OCI-M2 (cell line): ENCODE measurements around the gene APCDD1.
"Not testable (repeated sequence)": the region's sequence is repeated elsewhere in the genome, so short reads cannot be mapped to it uniquely, and the experiment has no call there.

Experiments
- DNase-seq: peaks from one replicate; lab custom pipeline; 2025; ENCODE audit not compliant: unreplicated experiment; lab: John Stamatoyannopoulos, UW

The APCDD1 gene

GRCh38 chr18:10524507-10525370 is 70.3 kb downstream of the APCDD1 start:
- DNase-seq = no peak

GRCh38 chr18:10525371-10525691 is 70.9 kb downstream of the APCDD1 start:
- DNase-seq = no peak

GRCh38 chr18:10525697-10526560 is 71.5 kb downstream of the APCDD1 start, which contains the start of gene NAPG:
Gene NAPG (plus strand): TSS chr18:10526027. CDS start chr18:10526103, 76 bp downstream.
- peak; percentile 39 for DNase-seq

- no peak for DNase-seq
Observed at GRCh38 chr18:10526561-10526949, 72.1 kb downstream of the APCDD1 start.

GRCh38 chr18:10528439-10528838 is 74.0 kb downstream of the APCDD1 start:
- no peak for DNase-seq

GRCh38 chr18:10530002-10530401 is 75.6 kb downstream of the APCDD1 start:
- no peak for DNase-seq

- no peak for DNase-seq
Observed at GRCh38 chr18:10530852-10531251, 76.4 kb downstream of the APCDD1 start.

GRCh38 chr18:10533111-10533510 is 78.7 kb downstream of the APCDD1 start:
- no peak for DNase-seq

GRCh38 chr18:10536280-10536679 is 81.8 kb downstream of the APCDD1 start:
- DNase-seq = no peak

GRCh38 chr18:10537765-10538164 is 83.3 kb downstream of the APCDD1 start:
- no peak for DNase-seq

GRCh38 chr18:10539124-10539523 is 84.7 kb downstream of the APCDD1 start:
- DNase-seq = not testable (repeated sequence)
